Glomerular visceral epithelial cell (primary cell): ENCODE data around the gene PWWP2B.

ENCODE experiments used
- DNase-seq: peaks from one replicate; pipeline ENCODE4 v3.0.0-alpha.2; 2016; ENCODE audit errors: extremely low spot score

PWWP2B gene

GRCh38 chr10:132447446-132448247 is 50.6 kb downstream of the PWWP2B start:
- peak; percentile 80 for DNase-seq

- DNase-seq: peak; percentile 39
These were observed 51.3 kb downstream of the PWWP2B start for GRCh38 chr10:132448248-132448731.

- DNase-seq: no peak
These were observed 52.2 kb downstream of the PWWP2B start for GRCh38 chr10:132449051-132449810.

- DNase-seq: no peak
These were observed 52.8 kb downstream of the PWWP2B start for GRCh38 chr10:132449811-132450181.

- no peak for DNase-seq
These were observed 53.4 kb downstream of the PWWP2B start for GRCh38 chr10:132450466-132450824.

GRCh38 chr10:132450825-132451505 is 54.0 kb downstream of the PWWP2B start:
- no peak for DNase-seq

- DNase-seq: no peak
These were observed 54.7 kb downstream of the PWWP2B start for GRCh38 chr10:132451506-132452215.

- DNase-seq: no peak
These were observed 55.2 kb downstream of the PWWP2B start for GRCh38 chr10:132452216-132452650.

GRCh38 chr10:132452651-132453469 is 55.9 kb downstream of the PWWP2B start:
- DNase-seq: peak; percentile 82

GRCh38 chr10:132453470-132453861 is 56.5 kb downstream of the PWWP2B start:
- no peak for DNase-seq

GRCh38 chr10:132454296-132455198 is 57.5 kb downstream of the PWWP2B start:
- no peak for DNase-seq

GRCh38 chr10:132455441-132455971 is 58.5 kb downstream of the PWWP2B start:
- no peak for DNase-seq

GRCh38 chr10:132455986-132456847 is 59.2 kb downstream of the PWWP2B start:
- no peak for DNase-seq

GRCh38 chr10:132456881-132457280 is 59.9 kb downstream of the PWWP2B start:
- no peak for DNase-seq

- no peak for DNase-seq
These were observed 60.5 kb downstream of the PWWP2B start for GRCh38 chr10:132457328-132458070.

GRCh38 chr10:132458071-132458585 is 61.1 kb downstream of the PWWP2B start:
- no peak for DNase-seq

- peak; percentile 43 for DNase-seq
These were observed 61.7 kb downstream of the PWWP2B start for GRCh38 chr10:132458586-132459300.
